HCT116 (cell line): ENCODE measurements around the gene OXCT1. TPM values are rescaled to one million over a fixed set of nuclear protein-coding genes. Genes with fewer than 3 reads are reported as not detected.

Source experiments
- ATAC-seq: fragments of 200-7000 bp; cut with Tn5 transposase; 2 replicates; pipeline ENCODE4 v1.9.1; 2020; ENCODE audit warnings: mild to moderate bottlenecking, moderate library complexity
- BruUV-seq: library from RNA; stranded (reverse); fragments of 400-500 nt; replicated peaks from 2 replicates; lab custom pipeline; 2021; lab: Mats Ljungman, UMichigan
- CTCF ChIA-PET: fragments of 300-600 bp; sonication (Branson Sonifier 250); formaldehyde crosslinking; loops from one replicate; lab custom pipeline; 2021; ENCODE audit warnings: antibody characterized with exemption; lab: Charles Lee
- POLR2A ChIA-PET: fragments of 300-600, 350-600 bp; sonication (Branson Sonifier 250); formaldehyde crosslinking; loops from one replicate; lab custom pipeline; 2021; ENCODE audit warnings: antibody characterized with exemption; lab: Charles Lee
- RAD21 ChIA-PET, 2 experiments: fragments of 300-600 bp; sonication (Branson Sonifier 250); formaldehyde crosslinking; loops; one replicate each; lab custom pipeline; 2023; ENCODE audit warnings: low total read pairs in 2 of 2; ENCODE audit not compliant: uncharacterized antibody in 2 of 2, unreplicated experiment in 2 of 2, low non-redundant PET in 1 of 2; lab: Charles Lee
- DNase-seq: peaks from one replicate; pipeline ENCODE4 v3.0.0-alpha.2; 2010; ENCODE audit warnings: low read depth, low spot score
- H2AFZ ChIP-seq: fragments of 200-600 bp; shearing (Covaris generic), sonication (generic); 2 replicates; pipeline ENCODE4 v1.6.1; 2017; ENCODE audit warnings: low read depth, mixed run types, mixed read lengths, antibody characterized with exemption, low read length; ENCODE audit not compliant: poor library complexity, severe bottlenecking
- H3K27ac ChIP-seq: 2 replicates; pipeline ENCODE4 v1.5.1; 2012; ENCODE audit warnings: low read depth, low read length
- H3K27me3 ChIP-seq: fragments of 200-600 bp; sonication (generic); 2 replicates; pipeline ENCODE4 v1.6.1; 2016; ENCODE audit warnings: mixed run types, low read length, mixed read lengths; ENCODE audit not compliant: insufficient read depth
- H3K36me3 ChIP-seq, 2 experiments: fragments of 200-500 bp in 1 of 2; fragments of 200-600 bp in 1 of 2; sonication (Bioruptor generic) in 1 of 2; sonication (generic) in 1 of 2; 2 replicates each; pipeline versions ENCODE4 v1.5.1 to v1.6.1; 2014 to 2016; ENCODE audit warnings: low read length in 2 of 2, inconsistent platforms in 1 of 2, mixed read lengths in 1 of 2, mixed run types in 1 of 2; ENCODE audit not compliant: insufficient read depth in 2 of 2, control insufficient read depth in 1 of 2
- H3K4me1 ChIP-seq, 2 experiments: fragments of 200-600 bp in 1 of 2; sonication (generic) in 1 of 2; 2 replicates each; pipeline versions ENCODE4 v1.5.1 to v1.6.1; 2012 to 2017; ENCODE audit warnings: low read length in 2 of 2, inconsistent platforms in 1 of 2, mild to moderate bottlenecking in 1 of 2, mixed read lengths in 1 of 2, mixed run types in 1 of 2, moderate library complexity in 1 of 2; ENCODE audit not compliant: insufficient read depth in 2 of 2, control insufficient read depth in 1 of 2
- H3K4me2 ChIP-seq: fragments of 200-600 bp; sonication (generic); 2 replicates; pipeline ENCODE4 v1.6.1; 2017; ENCODE audit warnings: mixed run types, low read length, mixed read lengths
- H3K4me3 ChIP-seq, 2 experiments: fragments of 200-600 bp in 1 of 2; sonication (generic) in 1 of 2; replicated peaks in 1 of 2; 2 replicates each; pipeline ENCODE4 v1.5.1; 2011 to 2016; ENCODE audit warnings: low read length in 2 of 2, control low read depth in 1 of 2, low read depth in 1 of 2, mild to moderate bottlenecking in 1 of 2, mixed read lengths in 1 of 2, mixed run types in 1 of 2
- H3K79me2 ChIP-seq: fragments of 200-600 bp; sonication (generic); 2 replicates; pipeline ENCODE4 v1.6.1; 2017; ENCODE audit warnings: mild to moderate bottlenecking, mixed run types, low read length, moderate library complexity, mixed read lengths; ENCODE audit not compliant: insufficient read depth
- H3K9ac ChIP-seq: fragments of 200-600 bp; sonication (generic); 2 replicates; pipeline ENCODE4 v1.6.1; 2016; ENCODE audit warnings: low read length, mixed read lengths
- H3K9me2 ChIP-seq: fragments of 200-600 bp; sonication (generic), shearing (Covaris generic); 2 replicates; pipeline ENCODE4 v1.6.1; 2017; ENCODE audit warnings: mixed run types, mild to moderate bottlenecking, moderate library complexity; ENCODE audit not compliant: insufficient read depth
- H3K9me3 ChIP-seq, 2 experiments: fragments of 200-500 bp in 1 of 2; fragments of 200-600 bp in 1 of 2; sonication (Bioruptor generic) in 1 of 2; sonication (generic) in 1 of 2; 2 replicates each; pipeline ENCODE4 v1.6.1; 2014 to 2017; ENCODE audit warnings: low read length in 2 of 2, mixed read lengths in 2 of 2, inconsistent platforms in 1 of 2, low read depth in 1 of 2, mild to moderate bottlenecking in 1 of 2, mixed run types in 1 of 2, moderate library complexity in 1 of 2; ENCODE audit not compliant: control insufficient read depth in 1 of 2, insufficient read depth in 1 of 2
- H4K20me1 ChIP-seq: fragments of 200-600 bp; sonication (generic), shearing (Covaris generic); 2 replicates; pipeline ENCODE4 v1.6.1; 2017; ENCODE audit warnings: mixed run types, mild to moderate bottlenecking, moderate library complexity; ENCODE audit not compliant: insufficient read depth
- CBX3 ChIP-seq: IDR thresholded peaks from 2 replicates; pipeline ENCODE4 v1.6.1; 2012; ENCODE audit warnings: low read depth
- EZH2 ChIP-seq: fragments of 200-600 bp; sonication (generic); IDR thresholded peaks from 2 replicates; pipeline ENCODE4 v1.6.1; 2017; ENCODE audit warnings: antibody characterized with exemption, mixed run types
- EZH2phosphoT487 ChIP-seq: fragments of 200-600 bp; IDR thresholded peaks from 2 replicates; pipeline ENCODE4 v1.6.1; 2018; ENCODE audit warnings: antibody characterized with exemption, borderline replicate concordance
- JUND ChIP-seq: IDR thresholded peaks from 2 replicates; pipeline ENCODE4 v1.6.1; 2012
- POLR2A ChIP-seq: IDR thresholded peaks from 2 replicates; pipeline ENCODE4 v1.7.0; 2011; ENCODE audit warnings: borderline replicate concordance; ENCODE audit not compliant: insufficient read depth, insufficient read length; ENCODE audit errors: extremely low read depth
- RAD21 ChIP-seq: IDR thresholded peaks from 2 replicates; pipeline ENCODE4 v1.6.1; 2012; ENCODE audit warnings: low read depth, mild to moderate bottlenecking
- SIN3A ChIP-seq: IDR thresholded peaks from 2 replicates; pipeline ENCODE4 v1.6.1; 2012; ENCODE audit warnings: low read depth
- SP1 ChIP-seq: IDR thresholded peaks from 2 replicates; pipeline ENCODE4 v1.6.1; 2012; ENCODE audit warnings: low read depth
- SRF ChIP-seq: IDR thresholded peaks from 2 replicates; pipeline ENCODE4 v1.6.1; 2012; ENCODE audit warnings: low read depth
- ZFX ChIP-seq: fragments of 450-650 bp; IDR thresholded peaks from 2 replicates; pipeline ENCODE4 v1.6.1; 2017
- ZNF274 ChIP-seq: fragments of 200-500 bp; sonication (Bioruptor generic); IDR thresholded peaks from 2 replicates; pipeline ENCODE4 v1.6.1; 2014; ENCODE audit warnings: mild to moderate bottlenecking, low read depth, low read length, inconsistent platforms
- intact Hi-C: fragments of 100-400 bp; cut with micrococcal nuclease; formaldehyde crosslinking; loops from 2 replicates; pipeline ENCODE4 v1.10.0; 2022
- total RNA-seq: library from RNA; stranded (reverse); gene quantifications from one replicate; pipeline ENCODE4 v1.2.1, GENCODE V29; 2021; ENCODE audit not compliant: unreplicated experiment
- TF ChIP-seq, protein P1 (sequence below): IDR thresholded peaks from 2 replicates; pipeline ENCODE4 v1.6.1; 2012
- TF ChIP-seq, protein P2 (sequence below): IDR thresholded peaks from 2 replicates; pipeline ENCODE4 v1.6.1; 2012
- TF ChIP-seq, protein P3 (sequence below): IDR thresholded peaks from 2 replicates; pipeline ENCODE4 v1.6.1; 2011; ENCODE audit warnings: mild to moderate bottlenecking, low read length, moderate library complexity; ENCODE audit not compliant: insufficient replicate concordance; ENCODE audit errors: extremely low read depth
- TF ChIP-seq, protein P4 (sequence below): IDR thresholded peaks from 2 replicates; pipeline ENCODE4 v1.6.1; 2012; ENCODE audit warnings: low read depth

The OXCT1 gene
- total RNA-seq, 1 experiment from 2014 or later, result 28.1 TPM

DNA sequence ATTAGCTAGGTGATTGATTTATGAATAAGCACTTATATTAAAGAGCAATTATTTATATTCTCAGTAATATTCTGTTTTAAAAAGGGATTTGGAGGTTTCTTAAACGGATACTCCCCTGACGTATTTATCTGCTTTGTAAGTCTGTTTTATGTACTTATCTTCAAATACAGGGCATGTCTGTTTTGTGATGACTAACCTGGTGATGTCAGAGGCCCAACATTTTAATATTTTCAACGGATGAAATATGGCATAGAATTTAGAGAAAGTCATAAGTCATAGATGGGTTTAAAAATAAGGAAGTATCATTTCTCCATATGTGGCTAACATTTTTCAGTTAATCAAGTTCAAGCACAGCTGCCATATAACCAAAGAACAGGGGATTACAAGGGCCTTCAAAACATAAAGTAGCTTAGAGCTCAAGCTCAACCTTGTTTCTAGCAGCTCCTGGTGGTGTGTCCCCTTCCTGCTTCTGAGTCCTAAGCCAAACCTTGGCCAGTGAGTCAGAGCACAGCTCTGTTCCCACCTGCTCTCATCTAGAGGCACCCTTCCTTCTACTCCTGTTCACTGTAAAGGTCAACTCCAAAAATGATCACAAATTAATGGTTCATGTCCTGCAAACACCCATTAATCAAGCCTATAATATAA lies 131.4 kb downstream of the OXCT1 start:
- DNase-seq (no peak), ATAC-seq (no peak)
- no peaks in the 10 kb centered on the region for H3K79me2 ChIP-seq
- BruUV-seq, result no TSS peak
- no peak for TF ChIP-seq JUND
- TF ChIP-seq, protein P1, sequence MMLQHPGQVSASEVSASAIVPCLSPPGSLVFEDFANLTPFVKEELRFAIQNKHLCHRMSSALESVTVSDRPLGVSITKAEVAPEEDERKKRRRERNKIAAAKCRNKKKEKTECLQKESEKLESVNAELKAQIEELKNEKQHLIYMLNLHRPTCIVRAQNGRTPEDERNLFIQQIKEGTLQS, result no peak
- TF ChIP-seq, protein P2, sequence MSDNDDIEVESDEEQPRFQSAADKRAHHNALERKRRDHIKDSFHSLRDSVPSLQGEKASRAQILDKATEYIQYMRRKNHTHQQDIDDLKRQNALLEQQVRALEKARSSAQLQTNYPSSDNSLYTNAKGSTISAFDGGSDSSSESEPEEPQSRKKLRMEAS, result no peak
- TF ChIP-seq EZH2phosphoT487, result no peak
- TF ChIP-seq ZNF274, result no peak
- TF ChIP-seq POLR2A, result no peak
- TF ChIP-seq, protein P3, sequence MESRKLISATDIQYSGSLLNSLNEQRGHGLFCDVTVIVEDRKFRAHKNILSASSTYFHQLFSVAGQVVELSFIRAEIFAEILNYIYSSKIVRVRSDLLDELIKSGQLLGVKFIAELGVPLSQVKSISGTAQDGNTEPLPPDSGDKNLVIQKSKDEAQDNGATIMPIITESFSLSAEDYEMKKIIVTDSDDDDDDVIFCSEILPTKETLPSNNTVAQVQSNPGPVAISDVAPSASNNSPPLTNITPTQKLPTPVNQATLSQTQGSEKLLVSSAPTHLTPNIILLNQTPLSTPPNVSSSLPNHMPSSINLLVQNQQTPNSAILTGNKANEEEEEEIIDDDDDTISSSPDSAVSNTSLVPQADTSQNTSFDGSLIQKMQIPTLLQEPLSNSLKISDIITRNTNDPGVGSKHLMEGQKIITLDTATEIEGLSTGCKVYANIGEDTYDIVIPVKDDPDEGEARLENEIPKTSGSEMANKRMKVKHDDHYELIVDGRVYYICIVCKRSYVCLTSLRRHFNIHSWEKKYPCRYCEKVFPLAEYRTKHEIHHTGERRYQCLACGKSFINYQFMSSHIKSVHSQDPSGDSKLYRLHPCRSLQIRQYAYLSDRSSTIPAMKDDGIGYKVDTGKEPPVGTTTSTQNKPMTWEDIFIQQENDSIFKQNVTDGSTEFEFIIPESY, result no peak
- TF ChIP-seq ZFX, result no peak
- no peak for TF ChIP-seq SIN3A
- TF ChIP-seq RAD21, result no peak
- TF ChIP-seq, protein P4, sequence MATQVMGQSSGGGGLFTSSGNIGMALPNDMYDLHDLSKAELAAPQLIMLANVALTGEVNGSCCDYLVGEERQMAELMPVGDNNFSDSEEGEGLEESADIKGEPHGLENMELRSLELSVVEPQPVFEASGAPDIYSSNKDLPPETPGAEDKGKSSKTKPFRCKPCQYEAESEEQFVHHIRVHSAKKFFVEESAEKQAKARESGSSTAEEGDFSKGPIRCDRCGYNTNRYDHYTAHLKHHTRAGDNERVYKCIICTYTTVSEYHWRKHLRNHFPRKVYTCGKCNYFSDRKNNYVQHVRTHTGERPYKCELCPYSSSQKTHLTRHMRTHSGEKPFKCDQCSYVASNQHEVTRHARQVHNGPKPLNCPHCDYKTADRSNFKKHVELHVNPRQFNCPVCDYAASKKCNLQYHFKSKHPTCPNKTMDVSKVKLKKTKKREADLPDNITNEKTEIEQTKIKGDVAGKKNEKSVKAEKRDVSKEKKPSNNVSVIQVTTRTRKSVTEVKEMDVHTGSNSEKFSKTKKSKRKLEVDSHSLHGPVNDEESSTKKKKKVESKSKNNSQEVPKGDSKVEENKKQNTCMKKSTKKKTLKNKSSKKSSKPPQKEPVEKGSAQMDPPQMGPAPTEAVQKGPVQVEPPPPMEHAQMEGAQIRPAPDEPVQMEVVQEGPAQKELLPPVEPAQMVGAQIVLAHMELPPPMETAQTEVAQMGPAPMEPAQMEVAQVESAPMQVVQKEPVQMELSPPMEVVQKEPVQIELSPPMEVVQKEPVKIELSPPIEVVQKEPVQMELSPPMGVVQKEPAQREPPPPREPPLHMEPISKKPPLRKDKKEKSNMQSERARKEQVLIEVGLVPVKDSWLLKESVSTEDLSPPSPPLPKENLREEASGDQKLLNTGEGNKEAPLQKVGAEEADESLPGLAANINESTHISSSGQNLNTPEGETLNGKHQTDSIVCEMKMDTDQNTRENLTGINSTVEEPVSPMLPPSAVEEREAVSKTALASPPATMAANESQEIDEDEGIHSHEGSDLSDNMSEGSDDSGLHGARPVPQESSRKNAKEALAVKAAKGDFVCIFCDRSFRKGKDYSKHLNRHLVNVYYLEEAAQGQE, result no peak
- TF ChIP-seq SRF, result no peak
- TF ChIP-seq SP1, result no peak
- TF ChIP-seq EZH2, result no peak
- TF ChIP-seq CBX3, result no peak
- H3K9me3 ChIP-seq, result no peaks in the 10 kb centered on the region
- no peaks in the 10 kb centered on the region for H3K9me2 ChIP-seq
- POLR2A ChIA-PET, result no interaction called here
- H3K4me2 ChIP-seq, result no peak overlapping the region
- no peak overlapping the region for H3K27ac ChIP-seq
- 0 out of 4 replicates have a peak, but pooled peaks cover 0 to 4% of the 10 kb centered on the region in 2 experiments for H3K36me3 ChIP-seq
- CTCF ChIA-PET, result interaction anchor here (0.7 kb wide), 1 partner anchor 14 kb away, joined by 3 read pairs; no protein-coding TSS in a partner anchor
- H3K4me3 ChIP-seq, result no peak overlapping the region
- intact Hi-C loops, result no loop called here
- no peaks in the 10 kb centered on the region for H3K27me3 ChIP-seq
- no peaks in the 10 kb centered on the region for H4K20me1 ChIP-seq
- no peak overlapping the region for H2AFZ ChIP-seq
- RAD21 ChIA-PET, result no interaction called here
- no peak overlapping the region for H3K9ac ChIP-seq
- H3K4me1 ChIP-seq, result no peaks in the 10 kb centered on the region
